Measurements from ENCODE around the gene RGMB. TPM values are rescaled to one million over a fixed set of nuclear protein-coding genes. Genes with fewer than 3 reads are reported as not detected.

The RGMB gene
- total and polyA plus RNA-seq, 2 donors (not counting 3 experiments of a cell fraction or from before 2014, with no cell fraction given): 15.0 to 31.3 TPM

GRCh38 chr5:98787131-98787719, 13.8 kb downstream of the RGMB start:
- Histone ChIP-seq H3K9ac (replicated peaks; ENCODE audit: extremely low read depth, insufficient read depth, low read length) (no peak overlapping the region), H4K20me1 (replicated peaks; ENCODE audit: control insufficient read depth, extremely low read depth, insufficient read depth, low read length) (peaks cover 2% of the 10 kb centered on the region), H3K27me3 (ENCODE audit: control insufficient read depth in 2 of 2, insufficient read depth in 2 of 2, low read length in 2 of 2) (no peaks in the 10 kb centered on the region), H3K27ac (ENCODE audit: insufficient read depth, low read depth, low read length) (no peak overlapping the region), H3K79me2 (ENCODE audit: control insufficient read depth, insufficient read depth, low read length) (peaks cover 99% of the 10 kb centered on the region), H3K4me3 (replicated peaks in 1 of 3; ENCODE audit: insufficient read depth in 1 of 3, low read depth in 1 of 3, low read length in 3 of 3) (no peak overlapping the region), H3K4me2 (ENCODE audit: insufficient read depth, low read length) (no peak overlapping the region), H3K36me3 (ENCODE audit: control insufficient read depth in 2 of 2, extremely low read depth in 1 of 2, insufficient read depth in 2 of 2, low read length in 2 of 2) (peaks cover 2 to 13% of the 10 kb centered on the region in 2 experiments), H3K4me1 (ENCODE audit: control insufficient read depth, extremely low read depth, insufficient read depth, low read length) (no peaks in the 10 kb centered on the region), H3K9me3 (replicated peaks; ENCODE audit: control insufficient read depth, insufficient read depth, low read length) (no peaks in the 10 kb centered on the region), H3K9me1 (replicated peaks; ENCODE audit: control insufficient read depth, extremely low read depth, insufficient read depth, low read length) (no peaks in the 10 kb centered on the region), H2AFZ (ENCODE audit: low read depth, low read length) (no peak overlapping the region)
- DNase-seq (ENCODE audit: low read depth, low spot score): no peak
- intact Hi-C loops (cut with micrococcal nuclease): no loop called here
- CTCF ChIA-PET: interaction anchor here (0.9 to 2.4 kb wide), 6 partner anchors 8 to 20 kb away, joined by 3 to 9 read pairs (median 6); no protein-coding TSS in a partner anchor
- FAIRE-seq: no peak
- no TSS peak for BruUV-seq (replicated peaks)
- TF ChIP-seq POLR2A (IDR thresholded peaks at IDR 0.05; ENCODE audit: low read depth, low read length): no peak
- TF ChIP-seq CTCF (IDR thresholded peaks at IDR 0.05; ENCODE audit: extremely low read depth in 1 of 2, insufficient read depth in 1 of 2, low read depth in 1 of 2, low read length in 2 of 2): no peak
- no peak for TF ChIP-seq JUN (IDR thresholded peaks at IDR 0.05; ENCODE audit: borderline replicate concordance, insufficient read depth, insufficient read length, low read depth)
- dilution Hi-C loops (cut with MboI; ENCODE audit: extremely low pct_ligation_motif_present, low sequenced_read_pairs): no loop called here
- POLR2A ChIA-PET: no interaction called here

GRCh38 chr5:98789029-98789428, 15.6 kb downstream of the RGMB start:
- intact Hi-C loops (cut with micrococcal nuclease): no loop called here
- H3K4me3 ChIP-seq (replicated peaks in 1 of 3; ENCODE audit: insufficient read depth in 1 of 3, low read depth in 1 of 3, low read length in 3 of 3): no peak overlapping the region
- H2AFZ ChIP-seq (ENCODE audit: low read depth, low read length): no peak overlapping the region
- H3K4me1 ChIP-seq (ENCODE audit: control insufficient read depth, extremely low read depth, insufficient read depth, low read length): no peaks in the 10 kb centered on the region
- TF ChIP-seq EZH2 (IDR thresholded peaks at IDR 0.05; ENCODE audit: borderline replicate concordance, low read depth, low read length, severe bottlenecking): no peak
- no peak for TF ChIP-seq CTCF (IDR thresholded peaks at IDR 0.05; ENCODE audit: extremely low read depth in 1 of 2, insufficient read depth in 1 of 2, low read depth in 1 of 2, low read length in 2 of 2)
- TF ChIP-seq MAX (IDR thresholded peaks at IDR 0.05; ENCODE audit: insufficient read depth, insufficient read length): no peak
- TF ChIP-seq JUN (IDR thresholded peaks at IDR 0.05; ENCODE audit: borderline replicate concordance, insufficient read depth, insufficient read length, low read depth): no peak
- TF ChIP-seq MYC (IDR thresholded peaks at IDR 0.05; ENCODE audit: low read depth, low read length): no peak
- TF ChIP-seq POLR2AphosphoS5 (IDR thresholded peaks at IDR 0.05; ENCODE audit: insufficient read depth, low read depth, low read length): no peak
- no peak for TF ChIP-seq POLR2A (IDR thresholded peaks at IDR 0.05; ENCODE audit: low read depth, low read length)
- TF ChIP-seq FOS (IDR thresholded peaks at IDR 0.05; ENCODE audit: borderline replicate concordance, insufficient read depth, low read length): no peak
- no peak for TF ChIP-seq GATA2 (IDR thresholded peaks at IDR 0.05; ENCODE audit: insufficient read depth, insufficient read length, low read depth, low read length)
- no peak overlapping the region for H3K4me2 ChIP-seq (ENCODE audit: insufficient read depth, low read length)
- no peak overlapping the region for H3K9ac ChIP-seq (replicated peaks; ENCODE audit: extremely low read depth, insufficient read depth, low read length)
- no peaks in the 10 kb centered on the region for H3K9me1 ChIP-seq (replicated peaks; ENCODE audit: control insufficient read depth, extremely low read depth, insufficient read depth, low read length)
- H3K9me3 ChIP-seq (replicated peaks; ENCODE audit: control insufficient read depth, insufficient read depth, low read length): no peaks in the 10 kb centered on the region
- ChIA-PET POLR2A (no interaction called here), CTCF (interaction anchor here (1.3 to 1.6 kb wide), 2 partner anchors 20 to 1558 kb away, joined by 4 to 5 read pairs; no protein-coding TSS in a partner anchor)
- peaks cover 97% of the 10 kb centered on the region for H3K79me2 ChIP-seq (ENCODE audit: control insufficient read depth, insufficient read depth, low read length)
- no TSS peak for BruUV-seq (replicated peaks)
- dilution Hi-C loops (cut with MboI; ENCODE audit: extremely low pct_ligation_motif_present, low sequenced_read_pairs): no loop called here
- peaks cover 10 to 18% of the 10 kb centered on the region in 2 experiments for H3K36me3 ChIP-seq (ENCODE audit: control insufficient read depth in 2 of 2, extremely low read depth in 1 of 2, insufficient read depth in 2 of 2, low read length in 2 of 2)
- H4K20me1 ChIP-seq (replicated peaks; ENCODE audit: control insufficient read depth, extremely low read depth, insufficient read depth, low read length): peaks cover 2% of the 10 kb centered on the region
- DNase-seq (ENCODE audit: low read depth, low spot score) (no peak), FAIRE-seq (no peak)
- H3K27me3 ChIP-seq (ENCODE audit: control insufficient read depth in 2 of 2, insufficient read depth in 2 of 2, low read length in 2 of 2): no peaks in the 10 kb centered on the region
- no peak overlapping the region for H3K27ac ChIP-seq (ENCODE audit: insufficient read depth, low read depth, low read length)

All from endothelial cell of umbilical vein (primary cell).